Activated CD8-positive, alpha-beta memory T cell treated with anti-CD3 and anti-CD28 coated beads, Interleukin-2, amount 10 ng/mL, durations not matched to agents 7 days and 5 days (primary cell): ENCODE measurements around the gene QRICH2. TPM values are rescaled to one million over a fixed set of nuclear protein-coding genes. Genes with fewer than 3 reads are reported as not detected.
"Not testable (repeated sequence)": the region's sequence is repeated elsewhere in the genome, so short reads cannot be mapped to it uniquely, and the experiment has no call there.

ENCODE experiments used
- ATAC-seq: fragments of 150-1000 bp; cut with Tn5 transposase; one replicate; pipeline ENCODE4 v1.10.0; 2021; ENCODE audit warnings: moderate library complexity
- CTCF ChIA-PET: fragments of 350-600 bp; sonication (Branson Sonifier 250); formaldehyde crosslinking; loops from one replicate; lab custom pipeline; 2021; ENCODE audit warnings: antibody characterized with exemption; lab: Charles Lee
- DNase-seq: peaks from one replicate; pipeline ENCODE4 v3.0.0-alpha.2; 2020
- H3K27ac Mint-ChIP-seq: one replicate; pipeline ENCODE4 v1.8.0; 2021; ENCODE audit warnings: mild to moderate bottlenecking, mixed read lengths
- H3K27me3 Mint-ChIP-seq: one replicate; pipeline ENCODE4 v1.8.0; 2021; ENCODE audit warnings: mixed read lengths
- H3K36me3 Mint-ChIP-seq: one replicate; pipeline ENCODE4 v1.8.0; 2021; ENCODE audit warnings: mild to moderate bottlenecking, mixed read lengths
- H3K4me1 Mint-ChIP-seq: one replicate; pipeline ENCODE4 v1.8.0; 2021; ENCODE audit warnings: mixed read lengths
- H3K4me3 Mint-ChIP-seq: one replicate; pipeline ENCODE4 v1.8.0; 2021; ENCODE audit warnings: mild to moderate bottlenecking, moderate library complexity, mixed read lengths
- H3K9me3 Mint-ChIP-seq: one replicate; pipeline ENCODE4 v1.8.0; 2022; ENCODE audit warnings: low read depth, mixed read lengths
- total RNA-seq, 2 experiments: library from RNA; stranded (reverse); gene quantifications; one replicate each; pipeline ENCODE4 v1.2.3, GENCODE V29; 2021

Gene QRICH2
- 1 to 10 TPM; 3.8 to 5.8 TPM for total RNA-seq

DNA sequence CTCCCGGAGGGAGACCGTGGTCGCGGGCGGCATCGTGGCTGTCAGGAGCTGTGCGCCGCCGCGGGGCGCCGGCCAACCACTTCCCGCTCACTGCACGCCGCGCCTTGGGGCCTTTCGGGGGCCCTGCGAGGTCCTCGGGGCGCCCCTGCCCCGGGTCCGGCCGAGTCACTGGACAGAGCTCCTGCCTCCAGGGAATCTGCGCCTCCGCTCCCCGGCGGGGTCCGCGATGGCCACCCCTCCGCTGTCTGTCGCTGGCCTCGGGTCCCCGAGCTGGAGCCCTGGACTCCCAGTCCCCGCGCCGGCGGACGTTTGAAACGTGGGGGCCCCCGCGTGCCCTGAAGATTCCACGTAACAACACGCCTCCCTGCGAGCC, at the start of gene QRICH2:
QRICH2 (minus strand) TSS at position 311 of the 373 bp plus-strand sequence; CDS start at position 33, 278 bp downstream.
- DNase-seq (no peak), ATAC-seq (no peak)
- H3K36me3 Mint-ChIP-seq = peaks cover 7% of the 10 kb centered on the region
- no peaks in the 10 kb centered on the region for H3K9me3 Mint-ChIP-seq
- peaks cover 2% of the 10 kb centered on the region for H3K4me1 Mint-ChIP-seq
- no peak within 1 kb of the TSS for H3K27ac Mint-ChIP-seq
- H3K4me3 Mint-ChIP-seq = no peak within 1 kb of the TSS
- CTCF ChIA-PET = interaction anchor here (1.3 to 10.5 kb wide), 2 partner anchors 78 to 89 kb away, joined by 4 to 171 read pairs; no protein-coding TSS in a partner anchor
- H3K27me3 Mint-ChIP-seq = no peaks in the 10 kb centered on the region

DNA sequence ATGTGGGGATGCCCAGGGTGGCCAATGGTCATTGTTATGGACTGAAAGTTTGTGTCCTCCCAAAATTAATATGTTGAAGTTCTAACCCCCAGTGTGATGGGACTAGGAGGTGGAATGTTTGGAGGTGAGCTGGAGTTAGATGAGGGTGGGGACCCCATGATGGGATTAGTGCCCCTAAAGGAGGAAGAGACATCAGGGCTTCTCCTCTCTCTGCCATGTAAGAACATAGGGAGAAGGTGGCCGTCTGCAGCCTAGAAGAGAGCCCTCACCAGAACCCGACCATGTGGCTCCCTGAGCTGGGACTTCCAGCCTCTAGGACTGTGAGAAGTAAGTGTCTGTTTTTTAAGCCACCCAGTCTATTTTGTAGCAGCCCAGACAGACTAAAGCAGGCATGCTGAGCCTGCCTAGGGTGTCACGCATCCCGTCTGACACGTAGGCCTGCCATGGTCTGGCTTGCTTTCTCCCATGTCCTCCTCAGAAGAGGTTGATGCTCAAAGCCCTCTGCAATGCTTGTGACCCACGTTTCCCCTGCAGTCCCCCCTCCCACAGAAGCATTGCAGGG, 49.6 kb upstream of the QRICH2 start:
- no peak overlapping the region for H3K4me3 Mint-ChIP-seq
- CTCF ChIA-PET = interaction anchor here (0.7 to 2.4 kb wide), 3 partner anchors 19 to 42 kb away, joined by 3 to 13 read pairs (median 3); partner anchors contain the start of gene SPHK1
- H3K27me3 Mint-ChIP-seq = no peaks in the 10 kb centered on the region
- peaks cover 21% of the 10 kb centered on the region for H3K4me1 Mint-ChIP-seq
- no peak overlapping the region for H3K27ac Mint-ChIP-seq
- H3K36me3 Mint-ChIP-seq = no peaks in the 10 kb centered on the region
- ATAC-seq (no peak), DNase-seq (no peak)
- no peaks in the 10 kb centered on the region for H3K9me3 Mint-ChIP-seq

- CTCF ChIA-PET = interaction anchor here (2.4 kb wide), 1 partner anchor 28 kb away, joined by 13 read pairs; the partner anchor contains the start of gene SPHK1
- Mint-ChIP-seq H3K27ac (no peak overlapping the region), H3K4me1 (peaks cover 26% of the 10 kb centered on the region), H3K4me3 (no peak overlapping the region), H3K9me3 (no peaks in the 10 kb centered on the region), H3K36me3 (peaks cover 1% of the 10 kb centered on the region), H3K27me3 (no peaks in the 10 kb centered on the region)
- DNase-seq (no peak), ATAC-seq (no peak)
Measured at GRCh38 chr17:76356803-76357456, 48.9 kb upstream of the QRICH2 start.

- peaks cover 4% of the 10 kb centered on the region for H3K36me3 Mint-ChIP-seq
- H3K27me3 Mint-ChIP-seq = no peaks in the 10 kb centered on the region
- CTCF ChIA-PET = interaction anchor here (0.8 to 5.1 kb wide), 6 partner anchors 12 to 43 kb away, joined by 3 to 83 read pairs (median 6); partner anchors contain the start of gene SPHK1
- H3K4me3 Mint-ChIP-seq = peak overlapping the region; percentile 98
- H3K4me1 Mint-ChIP-seq = peaks cover 34% of the 10 kb centered on the region
- peak overlapping the region; percentile 62 for H3K27ac Mint-ChIP-seq
- DNase-seq (peak; percentile 51), ATAC-seq (no peak)
- H3K9me3 Mint-ChIP-seq = no peaks in the 10 kb centered on the region
Measured at GRCh38 chr17:76354747-76355310, 46.8 kb upstream of the QRICH2 start.

DNA sequence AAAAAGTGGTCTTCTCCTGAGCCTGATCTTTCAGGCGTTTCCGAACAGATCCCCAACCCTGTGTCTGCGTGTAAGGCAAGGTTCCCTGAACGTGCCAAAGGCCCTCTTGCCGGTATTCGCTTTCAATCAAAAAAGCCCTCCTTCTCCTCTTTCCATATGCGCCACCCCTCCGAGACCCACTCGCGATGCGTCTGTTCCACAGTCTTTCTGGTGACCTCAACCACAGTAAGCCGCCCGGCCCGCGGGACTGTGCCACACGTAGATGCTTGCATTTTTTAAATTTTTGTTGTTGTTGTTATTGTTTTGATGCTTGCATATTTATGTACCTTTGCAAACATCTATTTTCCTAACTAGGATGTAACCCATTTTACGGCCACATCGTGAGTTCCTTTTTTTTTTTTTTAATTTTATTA, 46.2 kb upstream of the QRICH2 start:
- Mint-ChIP-seq H3K4me3 (peak overlapping the region; percentile 98), H3K9me3 (no peaks in the 10 kb centered on the region), H3K4me1 (peaks cover 34% of the 10 kb centered on the region), H3K36me3 (peaks cover 4% of the 10 kb centered on the region), H3K27me3 (no peaks in the 10 kb centered on the region), H3K27ac (peak overlapping the region; percentile 99)
- CTCF ChIA-PET = interaction anchor here (1.0 to 5.1 kb wide), 10 partner anchors 18 to 340 kb away, joined by 3 to 83 read pairs (median 8); partner anchors contain the start of genes EXOC7 and SPHK1
- DNase-seq = no peak
- no peak for ATAC-seq

GRCh38 chr17:76353599-76354316, 45.7 kb upstream of the QRICH2 start, which contains the start of gene PRPSAP1:
Gene PRPSAP1 (minus strand): TSS chr17:76353916. CDS start chr17:76353703, 213 bp downstream.
- DNase-seq = peak; percentile 90
- Mint-ChIP-seq H3K4me3 (peak within 1 kb of the TSS; percentile 98), H3K4me1 (peaks cover 34% of the 10 kb centered on the region), H3K27me3 (no peaks in the 10 kb centered on the region), H3K36me3 (peaks cover 4% of the 10 kb centered on the region), H3K9me3 (no peaks in the 10 kb centered on the region), H3K27ac (peak within 1 kb of the TSS; percentile 99)
- ATAC-seq = peak; percentile 95
- CTCF ChIA-PET = interaction anchor here (0.6 to 5.1 kb wide), 17 partner anchors 9 to 1853 kb away, joined by 3 to 83 read pairs (median 5); partner anchors contain the start of genes EXOC7 and SPHK1

- peak overlapping the region; percentile 98 for H3K4me3 Mint-ChIP-seq
- H3K27me3 Mint-ChIP-seq = no peaks in the 10 kb centered on the region
- H3K4me1 Mint-ChIP-seq = peaks cover 34% of the 10 kb centered on the region
- H3K27ac Mint-ChIP-seq = peak overlapping the region; percentile 99
- CTCF ChIA-PET = interaction anchor here (0.6 to 5.1 kb wide), 16 partner anchors 9 to 1853 kb away, joined by 3 to 83 read pairs (median 6); partner anchors contain the start of genes EXOC7 and SPHK1
- ATAC-seq = peak; percentile 3
- peak; percentile 49 for DNase-seq
- no peaks in the 10 kb centered on the region for H3K9me3 Mint-ChIP-seq
- peaks cover 4% of the 10 kb centered on the region for H3K36me3 Mint-ChIP-seq
Measured at GRCh38 chr17:76353004-76353598, 45.0 kb upstream of the QRICH2 start.

- Mint-ChIP-seq H3K4me3 (peak overlapping the region; percentile 1), H3K4me1 (peaks cover 29% of the 10 kb centered on the region), H3K36me3 (peaks cover 11% of the 10 kb centered on the region), H3K9me3 (no peaks in the 10 kb centered on the region), H3K27ac (no peak overlapping the region), H3K27me3 (no peaks in the 10 kb centered on the region)
- CTCF ChIA-PET = interaction anchor here (0.9 to 5.1 kb wide), 8 partner anchors 13 to 230 kb away, joined by 5 to 83 read pairs (median 8); partner anchors contain the start of gene SPHK1
- no peak for ATAC-seq
- no peak for DNase-seq
Measured at GRCh38 chr17:76351526-76352071, 43.5 kb upstream of the QRICH2 start.

GRCh38 chr17:76350463-76350862, 42.4 kb upstream of the QRICH2 start:
- Mint-ChIP-seq H3K4me1 (peaks cover 29% of the 10 kb centered on the region), H3K4me3 (no peak overlapping the region), H3K9me3 (no peaks in the 10 kb centered on the region), H3K27me3 (no peaks in the 10 kb centered on the region), H3K36me3 (peaks cover 11% of the 10 kb centered on the region), H3K27ac (no peak overlapping the region)
- DNase-seq (no peak), ATAC-seq (no peak)
- CTCF ChIA-PET = interaction anchor here (5.1 kb wide), 1 partner anchor 33 kb away, joined by 83 read pairs; the partner anchor contains the start of gene SPHK1

- peaks cover 13% of the 10 kb centered on the region for H3K36me3 Mint-ChIP-seq
- H3K9me3 Mint-ChIP-seq, CTCF ChIA-PET, H3K4me3 Mint-ChIP-seq, ATAC-seq, H3K27ac Mint-ChIP-seq, DNase-seq, H3K27me3 Mint-ChIP-seq, H3K4me1 Mint-ChIP-seq: not testable (repeated sequence)
Measured at GRCh38 chr17:76346936-76347335, 38.9 kb upstream of the QRICH2 start.

GRCh38 chr17:76345377-76345974, 37.4 kb upstream of the QRICH2 start:
- peaks cover 18% of the 10 kb centered on the region for H3K36me3 Mint-ChIP-seq
- peaks cover 2% of the 10 kb centered on the region for H3K4me1 Mint-ChIP-seq
- H3K27me3 Mint-ChIP-seq = no peaks in the 10 kb centered on the region
- no peak overlapping the region for H3K4me3 Mint-ChIP-seq
- H3K27ac Mint-ChIP-seq = no peak overlapping the region
- ATAC-seq (no peak), DNase-seq (no peak)
- CTCF ChIA-PET = interaction anchor here (0.7 to 1.3 kb wide), 3 partner anchors 52 to 279 kb away, joined by 3 to 5 read pairs (median 3); no protein-coding TSS in a partner anchor
- no peaks in the 10 kb centered on the region for H3K9me3 Mint-ChIP-seq

DNA sequence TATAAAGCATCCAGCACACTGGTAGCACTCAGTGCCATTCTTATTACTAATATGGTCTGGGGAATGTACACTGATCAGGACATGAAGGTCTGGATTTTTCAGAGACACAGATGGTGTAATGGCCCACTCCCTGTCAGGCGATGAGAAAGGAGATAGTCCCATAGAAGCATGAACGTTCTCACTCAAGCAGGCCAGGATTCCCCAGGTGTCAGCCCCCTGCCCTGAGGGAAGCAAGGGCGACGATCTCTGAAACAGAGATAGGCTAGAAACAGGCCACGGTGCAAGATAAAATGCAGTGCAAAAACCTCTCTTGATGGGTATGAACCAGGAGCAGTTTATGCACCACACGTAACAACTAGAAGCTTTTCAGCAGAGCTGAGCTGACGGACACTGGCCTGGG, 35.0 kb upstream of the QRICH2 start:
- DNase-seq = no peak
- CTCF ChIA-PET = interaction anchor here (1.7 kb wide), 1 partner anchor 55 kb away, joined by 4 read pairs; no protein-coding TSS in a partner anchor
- H3K4me1 Mint-ChIP-seq = no peaks in the 10 kb centered on the region

More for the DNA sequence above, 35.0 kb upstream of the QRICH2 start:
- Mint-ChIP-seq H3K4me3 (no peak overlapping the region), H3K27me3 (no peaks in the 10 kb centered on the region), H3K27ac (no peak overlapping the region), H3K36me3 (peaks cover 18% of the 10 kb centered on the region), H3K9me3 (no peaks in the 10 kb centered on the region)
- ATAC-seq = no peak
